Inflammatory macrophage treated with lipopolysaccharide for 1 hour (primary cell): Measurements from ENCODE around the gene AGTPBP1.
"Not testable (repeated sequence)": the region's sequence is repeated elsewhere in the genome, so short reads cannot be mapped to it uniquely, and the experiment has no call there.

ENCODE experiments used
- DNase-seq, 2 donors: peaks; one replicate each; pipeline ENCODE4 v3.0.0-alpha.2; 2020 to 2022

The AGTPBP1 gene

DNA sequence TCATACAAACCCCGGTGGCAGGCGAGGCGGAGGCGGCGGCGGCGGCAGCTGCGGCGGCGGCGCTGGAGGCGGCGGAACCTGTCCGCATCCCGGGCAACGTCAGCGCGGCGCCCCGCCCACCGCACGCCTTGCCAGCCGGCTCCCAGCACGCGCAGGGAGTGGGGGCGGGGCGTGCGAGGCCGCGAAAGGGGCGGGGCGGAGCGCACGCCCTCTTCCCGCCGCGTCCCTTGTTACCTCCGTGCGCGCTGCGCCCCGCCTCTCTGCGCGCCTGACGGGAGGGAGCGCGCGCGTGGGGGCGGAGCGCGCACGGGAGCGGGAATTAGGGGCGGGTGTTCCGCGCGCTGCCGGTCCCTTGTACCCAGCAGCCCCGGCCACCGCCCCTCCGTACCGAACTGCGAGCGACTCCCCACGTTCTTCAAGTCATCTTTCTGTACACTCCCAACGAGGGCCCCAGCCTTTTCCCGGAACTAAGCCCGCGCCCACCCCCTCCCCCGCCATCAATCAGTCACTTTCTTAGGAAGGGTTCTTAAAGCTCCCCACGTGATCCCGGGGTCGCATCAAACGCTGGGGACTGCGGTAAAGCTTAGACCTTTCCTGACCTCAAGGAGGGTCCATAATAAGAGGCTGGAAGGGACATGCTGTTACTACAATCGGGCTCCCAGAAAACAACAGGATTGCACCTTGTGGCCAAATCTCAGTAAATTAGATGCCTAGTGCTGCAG, at the start of gene AGTPBP1:
TSS of gene AGTPBP1 (minus strand) at position 80 of the 722 bp plus-strand sequence. CDS start 29,421 bp downstream, outside the sequence.
- DNase-seq = peak; percentile 90 to 96

DNA sequence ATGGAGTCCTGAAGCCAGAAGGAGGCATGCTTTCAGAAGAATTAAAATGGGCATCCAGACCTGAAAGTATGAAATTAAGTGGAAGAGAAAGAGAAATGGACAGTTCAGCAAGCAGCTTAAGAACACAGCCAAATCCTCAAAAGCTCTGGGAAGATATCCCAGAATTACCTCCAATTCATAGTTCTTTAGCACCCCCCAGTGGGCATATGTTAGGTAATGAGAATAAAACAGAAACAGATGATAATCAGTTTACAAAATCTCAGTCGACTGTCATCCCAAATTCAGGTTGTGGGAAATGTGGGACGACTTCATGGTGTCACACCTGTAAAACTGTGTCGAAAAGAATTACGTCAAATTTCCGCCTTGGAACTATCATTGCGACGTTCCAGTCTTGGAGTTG, 44.4 kb upstream of the AGTPBP1 start:
- DNase-seq = not testable (repeated sequence)

GRCh38 chr9:85773844-85774243, 32.1 kb upstream of the AGTPBP1 start:
- not testable (repeated sequence) for DNase-seq

DNA sequence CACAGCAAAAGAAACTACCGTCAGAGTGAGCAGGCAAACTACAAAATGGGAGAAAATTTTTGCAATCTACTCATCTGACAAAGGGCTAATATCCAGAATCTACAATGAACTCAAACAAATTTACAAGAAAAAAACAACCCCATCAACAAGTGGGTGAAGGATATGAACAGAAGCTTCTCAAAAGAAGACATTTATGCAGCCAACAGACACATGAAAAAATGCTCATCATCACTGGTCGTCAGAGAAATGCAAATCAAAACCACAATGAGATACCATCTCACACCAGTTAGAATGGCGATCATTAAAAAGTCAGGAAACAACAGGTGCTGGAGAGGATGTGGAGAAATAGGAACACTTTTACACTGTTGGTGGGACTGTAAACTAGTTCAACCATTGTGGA, 20.0 kb upstream of the AGTPBP1 start:
- not testable (repeated sequence) for DNase-seq

GRCh38 chr9:85757716-85758115, 16.0 kb upstream of the AGTPBP1 start:
- peak; percentile 32 to 33 for DNase-seq

GRCh38 chr9:85756216-85756615, 14.5 kb upstream of the AGTPBP1 start:
- DNase-seq = peak in 1 of 2 donors; percentile 54

GRCh38 chr9:85746309-85746708, 4.6 kb upstream of the AGTPBP1 start:
- DNase-seq = no peak

- DNase-seq = no peak
Measured at GRCh38 chr9:85745203-85745602, 3.4 kb upstream of the AGTPBP1 start.

DNA sequence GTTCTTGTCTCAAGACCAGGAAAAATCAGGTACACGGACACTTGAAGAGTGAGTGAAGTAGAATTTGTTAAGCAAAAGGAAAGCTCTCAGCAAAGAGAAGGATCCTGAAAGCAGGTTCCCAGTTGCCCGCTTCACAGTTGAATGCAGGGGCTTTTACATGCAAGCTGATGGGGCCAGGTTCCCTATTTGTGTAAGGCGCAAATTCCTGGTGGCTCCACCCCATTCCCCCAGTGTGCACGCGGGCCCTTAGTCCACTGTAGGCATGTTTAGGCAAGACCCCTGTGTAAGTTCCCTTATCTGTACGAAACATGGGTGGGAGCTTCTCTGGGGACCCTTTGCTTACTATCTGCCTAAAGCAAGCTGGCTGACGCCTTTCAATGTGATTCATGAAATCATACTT, 2.7 kb upstream of the AGTPBP1 start:
- peak in 1 of 2 donors; percentile 26 for DNase-seq

GRCh38 chr9:85743275-85744128, 1.7 kb upstream of the AGTPBP1 start:
- DNase-seq = peak; percentile 71 to 77

DNA sequence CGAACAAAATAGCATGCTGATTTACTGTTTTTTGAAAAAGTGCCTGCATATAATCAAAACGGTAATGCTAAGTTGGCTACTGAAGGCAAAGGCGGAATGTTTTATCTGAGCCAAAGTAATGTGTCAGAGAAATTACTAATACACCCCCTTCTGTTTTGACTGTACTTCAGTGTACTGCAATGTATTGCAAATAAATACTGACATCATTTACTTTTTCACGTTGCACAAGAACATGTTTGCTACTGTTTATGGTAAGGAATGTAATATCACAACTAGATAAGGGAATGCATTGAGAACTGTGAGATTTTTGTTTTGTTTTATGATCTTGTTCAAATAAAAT, 813 bp upstream of the AGTPBP1 start:
- DNase-seq = peak; percentile 74 to 86

GRCh38 chr9:85741095-85741874, 469 bp downstream of the AGTPBP1 start:
- no peak for DNase-seq

GRCh38 chr9:85740787-85741094, 1.0 kb downstream of the AGTPBP1 start:
- peak; percentile 57 to 67 for DNase-seq

- DNase-seq = no peak
Measured at GRCh38 chr9:85738509-85738908, 3.2 kb downstream of the AGTPBP1 start.

DNA sequence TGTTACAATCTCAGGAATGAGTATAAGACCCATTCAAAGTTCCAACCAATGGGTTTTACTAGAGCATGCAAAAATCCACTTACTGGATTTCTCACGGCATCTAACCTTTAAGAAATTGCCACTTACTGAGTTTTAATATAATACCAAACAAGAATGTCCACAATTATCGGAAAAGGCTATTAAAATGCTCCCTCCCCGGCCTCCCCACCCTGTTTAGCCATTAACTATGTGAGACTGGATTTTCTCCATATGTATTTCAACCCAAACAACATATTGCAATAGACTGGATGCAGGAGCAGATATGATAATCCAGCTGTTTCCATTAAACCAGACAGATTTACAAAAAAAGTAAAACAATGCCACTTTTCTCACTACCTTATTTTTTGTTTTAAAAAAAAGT, 4.1 kb downstream of the AGTPBP1 start:
- DNase-seq = no peak

GRCh38 chr9:85730916-85731630, 10.7 kb downstream of the AGTPBP1 start:
- peak in 1 of 2 donors; percentile 40 for DNase-seq

- DNase-seq = peak; percentile 89 to 92
Measured at GRCh38 chr9:85729882-85730281, 11.9 kb downstream of the AGTPBP1 start.

DNA sequence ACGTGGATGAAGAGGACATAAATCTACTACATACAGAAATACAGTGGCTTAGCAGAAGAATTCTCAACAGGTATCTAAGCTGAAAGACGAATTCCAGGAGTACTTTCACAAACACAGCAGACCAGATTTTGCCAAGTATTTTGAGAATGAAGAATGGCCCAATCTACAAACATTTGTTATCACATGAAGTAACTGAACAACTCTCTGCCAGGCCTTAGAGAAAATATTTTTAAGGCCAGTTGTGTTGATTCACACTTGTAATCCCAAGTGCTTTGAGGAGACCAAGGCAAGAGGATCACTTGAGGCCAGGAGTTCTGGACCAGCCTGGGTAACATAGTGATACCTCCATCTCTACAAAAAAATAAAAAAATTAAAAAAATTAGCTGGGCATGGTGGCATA, 14.3 kb downstream of the AGTPBP1 start:
- no peak for DNase-seq

- no peak for DNase-seq
Measured at GRCh38 chr9:85726737-85727136, 15.0 kb downstream of the AGTPBP1 start.

GRCh38 chr9:85723215-85723614, 18.5 kb downstream of the AGTPBP1 start:
- DNase-seq = no peak

GRCh38 chr9:85719411-85719810, 22.3 kb downstream of the AGTPBP1 start:
- DNase-seq = not testable (repeated sequence)

GRCh38 chr9:85717818-85718217, 23.9 kb downstream of the AGTPBP1 start:
- DNase-seq = not testable (repeated sequence)

GRCh38 chr9:85717220-85717619, 24.5 kb downstream of the AGTPBP1 start:
- DNase-seq = no peak
